Glutamatergic neuron (in vitro differentiated cells): ENCODE results near the gene FRS2. TPM values are rescaled to one million over a fixed set of nuclear protein-coding genes. Genes with fewer than 3 reads are reported as not detected.

ENCODE experiments used
- DNase-seq: peaks from one replicate; pipeline ENCODE4 v3.0.0; 2022
- H3K27ac Mint-ChIP-seq: one replicate; pipeline ENCODE4 v1.8.0; 2020; ENCODE audit warnings: mild to moderate bottlenecking, mixed read lengths, inconsistent platforms; ENCODE audit not compliant: unreplicated experiment
- H3K27me3 Mint-ChIP-seq: one replicate; pipeline ENCODE4 v1.8.0; 2020; ENCODE audit warnings: mild to moderate bottlenecking, moderate library complexity, mixed read lengths, inconsistent platforms; ENCODE audit not compliant: unreplicated experiment
- H3K36me3 Mint-ChIP-seq: one replicate; pipeline ENCODE4 v1.8.0; 2020; ENCODE audit warnings: mild to moderate bottlenecking, mixed read lengths, inconsistent platforms; ENCODE audit not compliant: unreplicated experiment
- H3K4me1 Mint-ChIP-seq: one replicate; pipeline ENCODE4 v1.8.0; 2020; ENCODE audit warnings: mild to moderate bottlenecking, low read depth, mixed read lengths, inconsistent platforms; ENCODE audit not compliant: unreplicated experiment
- H3K4me3 Mint-ChIP-seq: one replicate; pipeline ENCODE4 v1.8.0; 2020; ENCODE audit warnings: mild to moderate bottlenecking, mixed read lengths, inconsistent platforms; ENCODE audit not compliant: unreplicated experiment
- H3K9me3 Mint-ChIP-seq: one replicate; pipeline ENCODE4 v1.8.0; 2020; ENCODE audit warnings: mild to moderate bottlenecking, moderate library complexity, mixed read lengths, inconsistent platforms; ENCODE audit not compliant: unreplicated experiment
- CTCF ChIP-seq: fragments of 200-600 bp; sonication (generic); IDR thresholded peaks from one replicate; pipeline ENCODE4 v1.5.0; 2021; ENCODE audit not compliant: partially characterized antibody, unreplicated experiment
- total RNA-seq: library from RNA; stranded (reverse); fragmentation: NEBNext Ultra II Directional; extraction: Animal tissue kit (Norgen Biotek cat#: 25700); gene quantifications from one replicate; pipeline ENCODE4 v1.2.1, GENCODE V29; 2021; ENCODE audit not compliant: unreplicated experiment

The FRS2 gene
- total RNA-seq, 1 donor from 2014 or later = 26.7 TPM

- no peak for DNase-seq
- Mint-ChIP-seq H3K27me3 (peaks cover 2% of the 10 kb centered on the region), H3K4me1 (peaks cover 21% of the 10 kb centered on the region), H3K4me3 (no peak overlapping the region), H3K36me3 (no peaks in the 10 kb centered on the region), H3K9me3 (peaks cover 5% of the 10 kb centered on the region), H3K27ac (no peak overlapping the region)
- no peak for TF ChIP-seq CTCF
Measured at GRCh38 chr12:69613351-69613750, 143.2 kb downstream of the FRS2 start.

DNA sequence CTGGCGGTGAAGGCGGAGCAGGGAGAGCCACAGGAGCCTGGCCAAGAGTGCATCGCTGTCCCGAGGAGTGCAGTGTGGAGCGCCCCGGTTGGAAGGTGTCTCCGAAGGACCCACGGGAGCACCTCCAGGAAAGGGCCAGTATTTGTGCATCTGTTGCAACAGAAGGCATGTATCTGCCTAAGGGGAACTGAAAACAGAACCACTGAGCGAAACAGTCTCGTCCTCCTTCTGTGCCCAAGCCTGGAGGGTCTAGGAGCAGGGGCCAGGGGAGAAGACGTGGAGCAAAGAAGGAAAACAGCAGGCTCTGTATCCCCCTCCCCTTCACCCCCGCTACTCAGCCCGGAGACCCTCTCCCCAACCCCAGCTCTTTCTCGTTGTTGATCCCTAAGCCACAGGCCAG lies 145.8 kb downstream of the FRS2 start:
- peak; percentile 25 for DNase-seq
- Mint-ChIP-seq H3K36me3 (no peaks in the 10 kb centered on the region), H3K9me3 (peaks cover 5% of the 10 kb centered on the region), H3K4me3 (peak overlapping the region; percentile 8), H3K27me3 (peaks cover 2% of the 10 kb centered on the region), H3K27ac (peak overlapping the region; percentile 46), H3K4me1 (peaks cover 17% of the 10 kb centered on the region)
- TF ChIP-seq CTCF = no peak

GRCh38 chr12:69619050-69619449 lies 148.9 kb downstream of the FRS2 start:
- DNase-seq = no peak
- Mint-ChIP-seq H3K9me3 (peaks cover 5% of the 10 kb centered on the region), H3K27ac (no peak overlapping the region), H3K27me3 (peaks cover 2% of the 10 kb centered on the region), H3K4me3 (no peak overlapping the region), H3K4me1 (peaks cover 24% of the 10 kb centered on the region), H3K36me3 (no peaks in the 10 kb centered on the region)
- no peak for TF ChIP-seq CTCF

- H3K9me3 Mint-ChIP-seq = peaks cover 5% of the 10 kb centered on the region
- no peak for DNase-seq
- peaks cover 2% of the 10 kb centered on the region for H3K27me3 Mint-ChIP-seq
- H3K27ac Mint-ChIP-seq = no peak overlapping the region
- H3K4me3 Mint-ChIP-seq = no peak overlapping the region
- H3K4me1 Mint-ChIP-seq = peaks cover 24% of the 10 kb centered on the region
- TF ChIP-seq CTCF = no peak
- no peaks in the 10 kb centered on the region for H3K36me3 Mint-ChIP-seq
Measured at GRCh38 chr12:69620077-69620476, 149.9 kb downstream of the FRS2 start.

DNA sequence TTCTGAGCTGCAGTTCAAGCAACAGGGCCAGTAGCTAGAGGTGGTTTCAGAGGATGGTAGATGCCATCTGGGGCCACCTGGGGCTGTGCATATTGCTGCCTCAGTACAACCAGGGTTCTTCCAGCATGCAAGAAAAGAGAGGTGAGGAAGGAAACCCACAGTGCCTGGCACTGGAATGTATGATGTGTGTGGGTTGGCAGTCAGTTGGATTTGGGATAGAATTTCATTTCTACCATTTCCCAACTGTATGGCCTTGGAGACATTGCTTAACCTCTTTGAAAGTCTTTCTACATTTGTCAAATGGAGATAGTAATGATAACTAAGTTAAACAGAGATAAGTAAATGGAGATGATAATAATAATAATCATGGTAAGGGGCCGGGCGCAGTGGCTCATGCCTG lies 150.7 kb downstream of the FRS2 start:
- peaks cover 2% of the 10 kb centered on the region for H3K27me3 Mint-ChIP-seq
- DNase-seq = no peak
- H3K4me3 Mint-ChIP-seq = no peak overlapping the region
- no peak overlapping the region for H3K27ac Mint-ChIP-seq
- TF ChIP-seq CTCF = no peak
- H3K4me1 Mint-ChIP-seq = peaks cover 17% of the 10 kb centered on the region
- H3K9me3 Mint-ChIP-seq = no peaks in the 10 kb centered on the region
- H3K36me3 Mint-ChIP-seq = no peaks in the 10 kb centered on the region
